ENCODE measurements around the gene FBXO38. TPM values are rescaled to one million over a fixed set of nuclear protein-coding genes. Genes with fewer than 3 reads are reported as not detected.

FBXO38 gene
- polyA plus RNA-seq, 1 of the 3 experiments (the other 2 are of a cell fraction) = 15.5 TPM

DNA sequence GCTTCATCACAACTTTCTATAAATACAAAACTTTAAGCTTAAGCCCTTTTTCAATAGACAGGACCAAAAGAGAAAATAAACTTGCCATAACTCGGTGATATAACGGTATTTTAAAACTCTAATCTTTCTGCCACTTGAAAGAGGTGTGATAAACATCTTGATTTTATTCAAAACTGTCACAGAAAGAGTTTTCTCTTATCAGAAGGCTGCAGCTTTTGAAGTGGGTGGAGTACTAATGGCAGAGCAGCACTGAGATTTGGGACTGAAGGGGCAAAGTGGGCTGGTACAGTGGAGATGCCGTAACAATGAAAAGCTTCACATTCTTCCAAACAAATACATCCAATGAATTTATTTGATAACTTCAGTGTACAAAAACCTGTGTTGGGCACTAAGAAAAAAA, 92.5 kb downstream of the FBXO38 start (continued):
- TF ChIP-seq EZH2phosphoT487 (IDR thresholded peaks at IDR 0.05; ENCODE audit: borderline replicate concordance, low read depth) (no peak), NRF1 (IDR thresholded peaks at IDR 0.05; ENCODE audit: low read depth, low read length) (no peak), TAF1 (IDR thresholded peaks at IDR 0.05; ENCODE audit: borderline replicate concordance, low read depth, low read length) (no peak), SMC3 (IDR thresholded peaks at IDR 0.05; ENCODE audit: low read depth, low read length) (no peak), RAD21 (IDR thresholded peaks at IDR 0.05; ENCODE audit: low read length) (no peak)
- TF ChIP-seq, protein P1, sequence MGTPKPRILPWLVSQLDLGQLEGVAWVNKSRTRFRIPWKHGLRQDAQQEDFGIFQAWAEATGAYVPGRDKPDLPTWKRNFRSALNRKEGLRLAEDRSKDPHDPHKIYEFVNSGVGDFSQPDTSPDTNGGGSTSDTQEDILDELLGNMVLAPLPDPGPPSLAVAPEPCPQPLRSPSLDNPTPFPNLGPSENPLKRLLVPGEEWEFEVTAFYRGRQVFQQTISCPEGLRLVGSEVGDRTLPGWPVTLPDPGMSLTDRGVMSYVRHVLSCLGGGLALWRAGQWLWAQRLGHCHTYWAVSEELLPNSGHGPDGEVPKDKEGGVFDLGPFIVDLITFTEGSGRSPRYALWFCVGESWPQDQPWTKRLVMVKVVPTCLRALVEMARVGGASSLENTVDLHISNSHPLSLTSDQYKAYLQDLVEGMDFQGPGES (IDR thresholded peaks at IDR 0.05; ENCODE audit: low read depth, low read length) = no peak

DNA sequence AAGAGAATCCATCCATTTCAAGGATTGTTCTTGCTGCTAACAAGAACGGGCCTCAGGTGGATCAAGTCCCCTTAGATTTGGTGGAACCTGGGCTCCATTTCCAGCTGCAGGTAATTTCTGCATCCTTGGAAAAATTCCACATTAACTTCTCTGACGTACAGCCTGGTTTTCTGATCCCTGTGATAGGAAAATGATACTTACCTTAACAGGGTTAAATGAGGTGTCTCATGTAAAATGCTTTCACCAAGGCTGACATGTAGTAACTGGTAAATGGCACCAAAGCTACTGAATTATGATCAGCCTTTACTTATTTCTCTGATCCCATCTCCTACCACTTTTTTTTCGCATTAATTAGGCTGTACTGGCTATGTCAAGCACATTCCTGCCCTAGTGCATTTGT, 93.7 kb downstream of the FBXO38 start:
- Histone ChIP-seq H3K4me3 (ENCODE audit: low read depth in 2 of 2, low read length in 1 of 2) (no peak overlapping the region), H3K4me1 (ENCODE audit: control insufficient read depth in 1 of 2, insufficient read depth in 2 of 2, low read depth in 1 of 2, low read length in 1 of 2) (no peaks in the 10 kb centered on the region), H3K27ac (ENCODE audit: low read depth in 2 of 2, low read length in 1 of 2) (no peak overlapping the region), H3K79me2 (ENCODE audit: insufficient read depth) (no peaks in the 10 kb centered on the region), H3K36me3 (replicated peaks in 1 of 2; ENCODE audit: control insufficient read depth in 1 of 2, insufficient read depth in 2 of 2, low read length in 1 of 2) (no peaks in the 10 kb centered on the region), H4K20me1 (ENCODE audit: insufficient read depth) (no peaks in the 10 kb centered on the region), H3K9ac (no peak overlapping the region), H3K4me2 (no peak overlapping the region), H2AFZ (ENCODE audit: low read depth) (no peak overlapping the region), H3K27me3 (ENCODE audit: insufficient read depth) (no peaks in the 10 kb centered on the region), H3F3A (replicated peaks; ENCODE audit: insufficient read depth) (peaks cover 3% of the 10 kb centered on the region), H3K9me2 (no peaks in the 10 kb centered on the region), H3K9me3 (no peaks in the 10 kb centered on the region)
- WGBS (ENCODE audit: low lambda C conversion rate) = 21% methylated on average over 3 of the region's 3 CpGs
- ChIA-PET POLR2A (no interaction called here), CTCF (interaction anchor here (3.4 kb wide), 1 partner anchor 253 kb away, joined by 14 read pairs; no protein-coding TSS in a partner anchor)
- DNase-seq = no peak
- TF ChIP-seq, protein P2, sequence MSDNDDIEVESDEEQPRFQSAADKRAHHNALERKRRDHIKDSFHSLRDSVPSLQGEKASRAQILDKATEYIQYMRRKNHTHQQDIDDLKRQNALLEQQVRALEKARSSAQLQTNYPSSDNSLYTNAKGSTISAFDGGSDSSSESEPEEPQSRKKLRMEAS (IDR thresholded peaks at IDR 0.05; ENCODE audit: low read depth) = no peak
- no peak for TF ChIP-seq SMC3 (IDR thresholded peaks at IDR 0.05; ENCODE audit: low read depth, low read length)
- no peak for TF ChIP-seq NFIC (IDR thresholded peaks at IDR 0.05; ENCODE audit: borderline replicate concordance)
- TF ChIP-seq, protein P3, sequence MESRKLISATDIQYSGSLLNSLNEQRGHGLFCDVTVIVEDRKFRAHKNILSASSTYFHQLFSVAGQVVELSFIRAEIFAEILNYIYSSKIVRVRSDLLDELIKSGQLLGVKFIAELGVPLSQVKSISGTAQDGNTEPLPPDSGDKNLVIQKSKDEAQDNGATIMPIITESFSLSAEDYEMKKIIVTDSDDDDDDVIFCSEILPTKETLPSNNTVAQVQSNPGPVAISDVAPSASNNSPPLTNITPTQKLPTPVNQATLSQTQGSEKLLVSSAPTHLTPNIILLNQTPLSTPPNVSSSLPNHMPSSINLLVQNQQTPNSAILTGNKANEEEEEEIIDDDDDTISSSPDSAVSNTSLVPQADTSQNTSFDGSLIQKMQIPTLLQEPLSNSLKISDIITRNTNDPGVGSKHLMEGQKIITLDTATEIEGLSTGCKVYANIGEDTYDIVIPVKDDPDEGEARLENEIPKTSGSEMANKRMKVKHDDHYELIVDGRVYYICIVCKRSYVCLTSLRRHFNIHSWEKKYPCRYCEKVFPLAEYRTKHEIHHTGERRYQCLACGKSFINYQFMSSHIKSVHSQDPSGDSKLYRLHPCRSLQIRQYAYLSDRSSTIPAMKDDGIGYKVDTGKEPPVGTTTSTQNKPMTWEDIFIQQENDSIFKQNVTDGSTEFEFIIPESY (IDR thresholded peaks at IDR 0.05; ENCODE audit: borderline replicate concordance, low read depth) = no peak
- no peak for TF ChIP-seq GATA2 (CRISPR knock-in tag; IDR thresholded peaks at IDR 0.05)
- TF ChIP-seq SIN3A (IDR thresholded peaks at IDR 0.05; ENCODE audit: borderline replicate concordance, low read depth, low read length) = no peak
- no peak for TF ChIP-seq JUND (IDR thresholded peaks at IDR 0.05)
- TF ChIP-seq NRF1 (IDR thresholded peaks at IDR 0.05; ENCODE audit: low read depth, low read length) = no peak
- TF ChIP-seq, protein P4, sequence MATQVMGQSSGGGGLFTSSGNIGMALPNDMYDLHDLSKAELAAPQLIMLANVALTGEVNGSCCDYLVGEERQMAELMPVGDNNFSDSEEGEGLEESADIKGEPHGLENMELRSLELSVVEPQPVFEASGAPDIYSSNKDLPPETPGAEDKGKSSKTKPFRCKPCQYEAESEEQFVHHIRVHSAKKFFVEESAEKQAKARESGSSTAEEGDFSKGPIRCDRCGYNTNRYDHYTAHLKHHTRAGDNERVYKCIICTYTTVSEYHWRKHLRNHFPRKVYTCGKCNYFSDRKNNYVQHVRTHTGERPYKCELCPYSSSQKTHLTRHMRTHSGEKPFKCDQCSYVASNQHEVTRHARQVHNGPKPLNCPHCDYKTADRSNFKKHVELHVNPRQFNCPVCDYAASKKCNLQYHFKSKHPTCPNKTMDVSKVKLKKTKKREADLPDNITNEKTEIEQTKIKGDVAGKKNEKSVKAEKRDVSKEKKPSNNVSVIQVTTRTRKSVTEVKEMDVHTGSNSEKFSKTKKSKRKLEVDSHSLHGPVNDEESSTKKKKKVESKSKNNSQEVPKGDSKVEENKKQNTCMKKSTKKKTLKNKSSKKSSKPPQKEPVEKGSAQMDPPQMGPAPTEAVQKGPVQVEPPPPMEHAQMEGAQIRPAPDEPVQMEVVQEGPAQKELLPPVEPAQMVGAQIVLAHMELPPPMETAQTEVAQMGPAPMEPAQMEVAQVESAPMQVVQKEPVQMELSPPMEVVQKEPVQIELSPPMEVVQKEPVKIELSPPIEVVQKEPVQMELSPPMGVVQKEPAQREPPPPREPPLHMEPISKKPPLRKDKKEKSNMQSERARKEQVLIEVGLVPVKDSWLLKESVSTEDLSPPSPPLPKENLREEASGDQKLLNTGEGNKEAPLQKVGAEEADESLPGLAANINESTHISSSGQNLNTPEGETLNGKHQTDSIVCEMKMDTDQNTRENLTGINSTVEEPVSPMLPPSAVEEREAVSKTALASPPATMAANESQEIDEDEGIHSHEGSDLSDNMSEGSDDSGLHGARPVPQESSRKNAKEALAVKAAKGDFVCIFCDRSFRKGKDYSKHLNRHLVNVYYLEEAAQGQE (IDR thresholded peaks at IDR 0.05; ENCODE audit: low read depth, low read length) = no peak
- no peak for TF ChIP-seq FOXJ3 (CRISPR knock-in tag; IDR thresholded peaks at IDR 0.05)
- TF ChIP-seq, protein P1 (IDR thresholded peaks at IDR 0.05; ENCODE audit: low read depth, low read length) = no peak
- no peak for TF ChIP-seq RXRA (IDR thresholded peaks at IDR 0.05; ENCODE audit: borderline replicate concordance, low read depth)
- no peak for TF ChIP-seq EZH2phosphoT487 (IDR thresholded peaks at IDR 0.05; ENCODE audit: borderline replicate concordance, low read depth)
- no peak for TF ChIP-seq FOXM1 (IDR thresholded peaks at IDR 0.05; ENCODE audit: low read depth)
- no peak for TF ChIP-seq CHD2 (IDR thresholded peaks at IDR 0.05; ENCODE audit: low read length, partially characterized antibody)
- no peak for TF ChIP-seq POLR2AphosphoS5 (IDR thresholded peaks at IDR 0.05; ENCODE audit: low read depth, low read length)
- TF ChIP-seq FOSL2 (IDR thresholded peaks at IDR 0.05; ENCODE audit: borderline replicate concordance, low read depth) = no peak
- TF ChIP-seq RFX5 (IDR thresholded peaks at IDR 0.05; ENCODE audit: low read length) = no peak
- no peak for TF ChIP-seq YY1 (IDR thresholded peaks at IDR 0.05; ENCODE audit: low read depth)
- TF ChIP-seq RAD21 (IDR thresholded peaks at IDR 0.05; ENCODE audit: low read length) = no peak
